ENCODE results near the gene WWOX.

The WWOX gene

DNA sequence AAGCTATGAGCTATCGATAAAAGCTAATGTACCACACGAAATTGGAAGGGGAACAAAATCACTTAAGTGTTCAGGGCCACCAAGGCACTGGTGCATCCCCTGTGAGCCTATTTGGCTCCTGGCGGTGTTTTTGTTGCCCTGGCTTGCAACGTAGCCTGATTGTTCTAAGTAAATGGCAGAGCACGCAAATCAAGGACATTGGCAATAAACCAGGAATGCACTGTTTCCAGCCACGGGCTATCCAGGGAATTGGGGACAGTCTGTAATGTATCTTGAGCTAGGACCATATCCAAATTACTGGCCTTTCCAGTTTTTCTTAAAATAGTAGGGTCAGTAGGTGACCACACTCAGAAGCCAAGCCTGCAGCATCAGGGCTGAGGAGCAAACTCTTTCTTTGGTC lies 767.1 kb downstream of the WWOX start:
- no peak for TF ChIP-seq POLR2A (IDR thresholded peaks at IDR 0.05; ENCODE audit: extremely low read depth, insufficient read length)
- TF ChIP-seq, protein P1, sequence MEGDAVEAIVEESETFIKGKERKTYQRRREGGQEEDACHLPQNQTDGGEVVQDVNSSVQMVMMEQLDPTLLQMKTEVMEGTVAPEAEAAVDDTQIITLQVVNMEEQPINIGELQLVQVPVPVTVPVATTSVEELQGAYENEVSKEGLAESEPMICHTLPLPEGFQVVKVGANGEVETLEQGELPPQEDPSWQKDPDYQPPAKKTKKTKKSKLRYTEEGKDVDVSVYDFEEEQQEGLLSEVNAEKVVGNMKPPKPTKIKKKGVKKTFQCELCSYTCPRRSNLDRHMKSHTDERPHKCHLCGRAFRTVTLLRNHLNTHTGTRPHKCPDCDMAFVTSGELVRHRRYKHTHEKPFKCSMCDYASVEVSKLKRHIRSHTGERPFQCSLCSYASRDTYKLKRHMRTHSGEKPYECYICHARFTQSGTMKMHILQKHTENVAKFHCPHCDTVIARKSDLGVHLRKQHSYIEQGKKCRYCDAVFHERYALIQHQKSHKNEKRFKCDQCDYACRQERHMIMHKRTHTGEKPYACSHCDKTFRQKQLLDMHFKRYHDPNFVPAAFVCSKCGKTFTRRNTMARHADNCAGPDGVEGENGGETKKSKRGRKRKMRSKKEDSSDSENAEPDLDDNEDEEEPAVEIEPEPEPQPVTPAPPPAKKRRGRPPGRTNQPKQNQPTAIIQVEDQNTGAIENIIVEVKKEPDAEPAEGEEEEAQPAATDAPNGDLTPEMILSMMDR (IDR thresholded peaks at IDR 0.05; ENCODE audit: low read depth, low read length): no peak
- no peak for TF ChIP-seq MYC (IDR thresholded peaks at IDR 0.05; ENCODE audit: low read depth, low read length)
- TF ChIP-seq, protein P2, sequence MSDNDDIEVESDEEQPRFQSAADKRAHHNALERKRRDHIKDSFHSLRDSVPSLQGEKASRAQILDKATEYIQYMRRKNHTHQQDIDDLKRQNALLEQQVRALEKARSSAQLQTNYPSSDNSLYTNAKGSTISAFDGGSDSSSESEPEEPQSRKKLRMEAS (IDR thresholded peaks at IDR 0.05; ENCODE audit: low read depth, low read length): no peak
- H3K4me3 ChIP-seq (ENCODE audit: low read depth, low read length): no peak overlapping the region
- DNase-seq (ENCODE audit: low read depth): no peak

DNA sequence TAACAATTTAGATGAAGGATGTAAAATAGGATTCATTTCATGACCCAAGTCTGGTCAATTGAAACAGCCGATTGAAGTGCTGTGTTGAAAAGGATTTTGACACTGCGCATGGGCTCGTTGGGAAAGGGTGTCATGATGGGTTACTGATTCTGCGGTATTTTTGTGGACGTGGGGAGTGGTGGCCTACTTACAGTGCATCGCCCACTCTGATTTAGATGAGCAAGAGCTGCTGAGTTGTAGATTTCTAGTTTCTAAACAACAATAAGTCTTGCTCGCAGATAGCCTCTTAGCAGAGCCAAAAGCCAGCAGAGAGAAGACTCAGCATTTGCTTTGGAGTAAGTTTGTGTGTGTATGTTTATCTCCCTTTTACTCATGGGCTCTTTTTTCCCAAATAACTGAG lies 770.0 kb downstream of the WWOX start:
- TF ChIP-seq, protein P1 (IDR thresholded peaks at IDR 0.05; ENCODE audit: low read depth, low read length): no peak
- TF ChIP-seq MYC (IDR thresholded peaks at IDR 0.05; ENCODE audit: low read depth, low read length) (no peak), POLR2A (IDR thresholded peaks at IDR 0.05; ENCODE audit: extremely low read depth, insufficient read length) (no peak)
- TF ChIP-seq, protein P2 (IDR thresholded peaks at IDR 0.05; ENCODE audit: low read depth, low read length): no peak
- H3K4me3 ChIP-seq (ENCODE audit: low read depth, low read length): no peak overlapping the region
- DNase-seq (ENCODE audit: low read depth): no peak

DNA sequence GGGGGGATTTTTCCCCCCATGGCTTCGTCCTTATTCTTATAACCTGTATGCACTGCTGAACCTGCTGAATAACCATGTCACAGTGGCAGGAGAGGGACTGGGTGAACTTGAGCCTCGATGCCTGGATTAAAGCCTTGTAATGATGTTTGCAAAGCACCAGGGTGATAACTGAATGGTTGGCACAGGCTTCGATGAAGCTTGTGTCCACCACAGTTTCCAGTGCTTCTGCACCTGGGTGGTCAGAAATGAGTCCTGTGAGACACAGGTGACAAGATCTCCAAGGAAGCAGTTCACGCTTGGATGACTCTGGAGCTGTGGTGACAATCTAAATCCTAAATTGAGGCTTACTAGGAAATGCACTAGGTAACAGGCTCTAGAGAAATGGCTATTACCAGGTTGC lies 771.8 kb downstream of the WWOX start:
- H3K4me3 ChIP-seq (ENCODE audit: low read depth, low read length): no peak overlapping the region
- TF ChIP-seq MYC (IDR thresholded peaks at IDR 0.05; ENCODE audit: low read depth, low read length): no peak
- no peak for TF ChIP-seq POLR2A (IDR thresholded peaks at IDR 0.05; ENCODE audit: extremely low read depth, insufficient read length)
- TF ChIP-seq, protein P2 (IDR thresholded peaks at IDR 0.05; ENCODE audit: low read depth, low read length): no peak
- no peak for DNase-seq (ENCODE audit: low read depth)

DNA sequence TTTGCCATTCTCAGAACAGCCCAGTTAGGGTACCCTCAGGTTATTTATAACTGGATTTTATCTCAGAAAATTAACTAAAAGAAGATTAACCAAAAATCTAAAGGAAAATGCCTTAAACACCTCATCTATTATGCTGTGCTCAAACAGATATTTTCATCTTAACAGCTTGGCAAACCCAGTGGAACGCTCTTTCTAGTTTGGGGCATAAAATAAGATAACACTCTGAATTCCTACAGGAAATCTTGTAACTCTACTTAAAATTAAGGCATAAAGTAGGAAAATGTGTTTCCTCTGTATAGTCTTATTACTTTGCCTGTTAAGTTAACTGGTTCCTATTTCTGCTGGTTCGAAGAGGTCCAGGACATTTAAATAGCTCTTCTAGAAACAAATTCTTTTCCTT lies 777.2 kb downstream of the WWOX start:
- TF ChIP-seq POLR2A (IDR thresholded peaks at IDR 0.05; ENCODE audit: extremely low read depth, insufficient read length): no peak
- TF ChIP-seq, protein P2 (IDR thresholded peaks at IDR 0.05; ENCODE audit: low read depth, low read length): no peak
- TF ChIP-seq, protein P1 (IDR thresholded peaks at IDR 0.05; ENCODE audit: low read depth, low read length): no peak
- TF ChIP-seq MYC (IDR thresholded peaks at IDR 0.05; ENCODE audit: low read depth, low read length): no peak
- no peak for DNase-seq (ENCODE audit: low read depth)
- no peak overlapping the region for H3K4me3 ChIP-seq (ENCODE audit: low read depth, low read length)

DNA sequence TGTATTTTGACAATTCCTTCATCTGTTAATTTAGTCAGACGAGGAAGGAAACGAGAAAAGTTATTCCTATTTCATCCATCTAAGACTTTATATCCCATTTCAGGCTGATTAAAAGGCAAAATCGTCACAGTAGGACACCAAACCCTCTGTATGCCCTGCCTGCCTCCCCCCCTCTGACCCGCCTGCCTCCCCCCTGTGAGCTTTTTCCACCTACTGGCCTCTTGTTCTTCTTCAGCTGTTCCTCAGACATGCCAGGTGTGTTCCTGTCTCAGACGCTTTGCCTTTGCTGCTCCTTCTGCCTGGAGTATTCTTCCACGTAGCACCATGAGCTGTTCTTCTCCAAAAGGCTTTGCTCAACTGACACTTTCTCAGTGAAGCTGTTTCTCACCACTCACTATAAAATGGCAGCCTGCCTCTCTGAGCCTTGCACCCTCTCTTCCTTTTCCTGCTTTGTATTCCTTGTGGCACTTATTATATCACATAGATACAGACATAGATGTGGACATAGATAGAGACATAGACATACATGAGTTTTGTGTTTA lies 777.7 kb downstream of the WWOX start:
- no peak for DNase-seq (ENCODE audit: low read depth)
- no peak overlapping the region for H3K4me3 ChIP-seq (ENCODE audit: low read depth, low read length)
- TF ChIP-seq, protein P1 (IDR thresholded peaks at IDR 0.05; ENCODE audit: low read depth, low read length): no peak
- TF ChIP-seq MYC (IDR thresholded peaks at IDR 0.05; ENCODE audit: low read depth, low read length) (no peak), POLR2A (IDR thresholded peaks at IDR 0.05; ENCODE audit: extremely low read depth, insufficient read length) (no peak)

DNA sequence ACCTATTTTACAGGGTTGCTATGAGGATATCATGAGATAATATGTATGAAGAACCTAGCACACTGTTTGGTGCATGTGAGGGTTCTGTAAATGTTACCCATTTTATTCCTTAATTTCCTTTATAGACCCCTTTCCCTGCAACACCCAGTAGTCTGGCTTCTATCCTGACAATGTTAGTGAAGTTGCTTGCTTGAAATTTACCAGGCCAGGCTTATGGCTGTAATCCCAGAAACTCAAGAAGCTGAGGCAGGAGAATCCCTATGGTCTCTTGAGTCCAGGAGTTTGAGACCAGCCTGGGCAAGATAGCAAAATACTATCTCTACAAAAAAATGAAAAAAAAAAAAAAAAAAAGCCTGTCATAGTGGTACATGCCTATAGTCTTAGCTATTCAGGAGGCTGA lies 779.1 kb downstream of the WWOX start:
- TF ChIP-seq POLR2A (IDR thresholded peaks at IDR 0.05; ENCODE audit: extremely low read depth, insufficient read length) (no peak), MYC (IDR thresholded peaks at IDR 0.05; ENCODE audit: low read depth, low read length) (no peak)
- TF ChIP-seq, protein P1 (IDR thresholded peaks at IDR 0.05; ENCODE audit: low read depth, low read length): no peak
- TF ChIP-seq, protein P2 (IDR thresholded peaks at IDR 0.05; ENCODE audit: low read depth, low read length): no peak
- no peak overlapping the region for H3K4me3 ChIP-seq (ENCODE audit: low read depth, low read length)
- DNase-seq (ENCODE audit: low read depth): no peak

Data from NB4 (cell line).